Measurements from ENCODE around the gene PRKG1.
"Not testable (repeated sequence)": the region's sequence is repeated elsewhere in the genome, so short reads cannot be mapped to it uniquely, and the experiment has no call there.

PRKG1 gene

GRCh38 chr10:51422311-51423120 is 348.2 kb downstream of the PRKG1 start:
- DNase-seq (ENCODE audit: low read depth, low spot score), result no peak

GRCh38 chr10:51423121-51423452 is 348.8 kb downstream of the PRKG1 start:
- no peak for DNase-seq (ENCODE audit: low read depth, low spot score)

GRCh38 chr10:51425431-51425830 is 351.1 kb downstream of the PRKG1 start:
- no peak for DNase-seq (ENCODE audit: low read depth, low spot score)

- no peak for DNase-seq (ENCODE audit: low read depth, low spot score)
Measured at GRCh38 chr10:51427758-51428157, 353.5 kb downstream of the PRKG1 start.

- no peak for DNase-seq (ENCODE audit: low read depth, low spot score)
Measured at GRCh38 chr10:51430506-51430905, 356.2 kb downstream of the PRKG1 start.

- no peak for DNase-seq (ENCODE audit: low read depth, low spot score)
Measured at GRCh38 chr10:51433949-51434475, 359.7 kb downstream of the PRKG1 start.

GRCh38 chr10:51436805-51437204 is 362.5 kb downstream of the PRKG1 start:
- no peak for DNase-seq (ENCODE audit: low read depth, low spot score)

- DNase-seq (ENCODE audit: low read depth, low spot score), result no peak
Measured at GRCh38 chr10:51439645-51440044, 365.4 kb downstream of the PRKG1 start.

- DNase-seq (ENCODE audit: low read depth, low spot score), result no peak
Measured at GRCh38 chr10:51445588-51445987, 371.3 kb downstream of the PRKG1 start.

- DNase-seq (ENCODE audit: low read depth, low spot score), result no peak
Measured at GRCh38 chr10:51447119-51447518, 372.8 kb downstream of the PRKG1 start.

- not testable (repeated sequence) for DNase-seq (ENCODE audit: low read depth, low spot score)
Measured at GRCh38 chr10:51455762-51456161, 381.5 kb downstream of the PRKG1 start.

GRCh38 chr10:51459476-51459875 is 385.2 kb downstream of the PRKG1 start:
- no peak for DNase-seq (ENCODE audit: low read depth, low spot score)

GRCh38 chr10:51462076-51462779 is 387.9 kb downstream of the PRKG1 start:
- no peak for DNase-seq (ENCODE audit: low read depth, low spot score)

- DNase-seq (ENCODE audit: low read depth, low spot score), result no peak
Measured at GRCh38 chr10:51468424-51468823, 394.1 kb downstream of the PRKG1 start.

GRCh38 chr10:51469686-51470085 is 395.4 kb downstream of the PRKG1 start:
- DNase-seq (ENCODE audit: low read depth, low spot score), result no peak

GRCh38 chr10:51471271-51471670 is 397.0 kb downstream of the PRKG1 start:
- no peak for DNase-seq (ENCODE audit: low read depth, low spot score)

- no peak for DNase-seq (ENCODE audit: low read depth, low spot score)
Measured at GRCh38 chr10:51472154-51472553, 397.9 kb downstream of the PRKG1 start.

GRCh38 chr10:51479711-51480110 is 405.4 kb downstream of the PRKG1 start:
- DNase-seq (ENCODE audit: low read depth, low spot score), result no peak

- DNase-seq (ENCODE audit: low read depth, low spot score), result no peak
Measured at GRCh38 chr10:51485668-51486067, 411.4 kb downstream of the PRKG1 start.

GRCh38 chr10:51487576-51487975 is 413.3 kb downstream of the PRKG1 start:
- no peak for DNase-seq (ENCODE audit: low read depth, low spot score)

- DNase-seq (ENCODE audit: low read depth, low spot score), result no peak
Measured at GRCh38 chr10:51488766-51489408, 414.6 kb downstream of the PRKG1 start.

GRCh38 chr10:51498424-51498823 is 424.1 kb downstream of the PRKG1 start:
- no peak for DNase-seq (ENCODE audit: low read depth, low spot score)
